Measurements from ENCODE around the gene CD99.

Gene CD99

DNA sequence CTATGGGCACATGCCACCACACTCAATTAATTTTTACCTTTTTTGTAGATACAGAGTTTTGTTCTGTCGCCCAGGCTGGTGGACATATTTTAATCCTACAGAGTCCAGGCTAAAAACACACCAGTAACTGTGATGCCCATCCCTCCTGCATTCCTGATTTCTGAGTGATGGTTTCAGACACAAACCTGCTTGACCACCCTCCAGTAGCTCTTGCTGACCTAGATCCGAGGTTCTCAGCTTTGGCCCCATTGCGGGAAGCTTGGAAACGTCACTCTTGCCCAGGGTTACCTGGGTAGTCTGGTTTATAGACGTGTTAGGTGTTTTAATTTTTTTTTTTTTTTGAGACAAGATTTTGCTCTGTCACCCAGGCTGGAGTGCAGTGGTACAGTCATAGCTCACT lies 7.5 kb downstream of the CD99 start:
- no peak for DNase-seq (ENCODE audit: low read depth, low spot score)

- DNase-seq (ENCODE audit: low read depth, low spot score), result no peak
These were observed 8.9 kb downstream of the CD99 start for GRCh38 chrX:2699959-2700358.

DNA sequence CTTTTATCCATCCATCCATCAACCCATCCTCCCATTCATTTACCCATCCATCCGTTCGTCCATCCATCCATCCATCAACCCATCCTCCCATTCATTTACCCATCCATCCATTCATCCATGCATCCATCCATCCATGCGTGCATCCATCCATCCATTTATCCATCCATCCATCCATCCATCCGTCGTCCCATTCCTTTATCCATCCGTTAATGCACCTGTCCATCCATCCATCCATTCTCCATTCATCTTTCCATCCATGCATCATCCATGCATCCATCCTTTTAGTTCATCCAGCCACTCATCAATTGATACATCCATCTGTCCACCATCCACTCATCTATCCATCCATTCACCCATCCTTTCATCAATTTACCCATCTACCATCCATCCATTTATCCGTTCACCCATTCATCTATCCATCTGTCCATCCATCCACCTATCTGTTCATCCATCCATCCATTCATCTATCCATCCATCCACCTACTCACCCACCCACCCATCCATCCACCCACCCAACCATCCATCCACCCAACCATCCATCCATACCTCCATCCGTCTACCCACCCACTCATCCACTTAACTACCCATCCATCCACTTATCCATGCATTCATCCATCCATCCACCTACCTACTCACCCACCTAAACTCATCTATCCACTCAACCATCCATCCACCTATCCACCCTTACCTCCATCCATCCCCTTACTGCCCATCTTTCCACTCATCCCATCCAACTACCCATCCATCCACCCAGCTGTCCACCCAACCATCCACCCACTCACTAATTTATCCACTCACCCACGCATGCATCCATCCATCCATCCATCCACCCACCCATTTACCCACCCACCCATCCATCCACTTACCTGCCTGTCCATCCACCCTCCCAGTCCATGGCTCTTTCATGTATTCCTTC lies 9.6 kb downstream of the CD99 start:
- no peak for DNase-seq (ENCODE audit: low read depth, low spot score)

DNA sequence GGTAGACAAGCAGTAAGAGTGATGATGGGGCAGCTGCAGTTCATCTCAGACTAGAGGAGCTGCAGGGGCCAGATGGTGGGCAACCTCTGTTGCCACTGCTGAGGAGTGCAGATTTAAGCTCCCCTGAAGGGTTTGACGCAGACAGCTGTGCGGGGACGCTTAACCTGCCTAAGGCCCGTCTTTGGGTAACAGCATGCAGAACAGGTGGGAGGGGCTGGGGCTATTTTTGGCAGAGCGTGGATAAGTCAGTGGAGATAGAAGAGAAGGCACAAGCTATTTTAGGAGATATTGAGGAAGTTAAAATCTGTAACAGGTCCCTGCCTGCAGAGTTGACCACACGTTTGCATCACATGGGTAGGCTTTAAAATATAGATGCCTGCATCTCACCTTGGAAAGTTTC lies 10.5 kb downstream of the CD99 start:
- DNase-seq (ENCODE audit: low read depth, low spot score), result no peak

DNA sequence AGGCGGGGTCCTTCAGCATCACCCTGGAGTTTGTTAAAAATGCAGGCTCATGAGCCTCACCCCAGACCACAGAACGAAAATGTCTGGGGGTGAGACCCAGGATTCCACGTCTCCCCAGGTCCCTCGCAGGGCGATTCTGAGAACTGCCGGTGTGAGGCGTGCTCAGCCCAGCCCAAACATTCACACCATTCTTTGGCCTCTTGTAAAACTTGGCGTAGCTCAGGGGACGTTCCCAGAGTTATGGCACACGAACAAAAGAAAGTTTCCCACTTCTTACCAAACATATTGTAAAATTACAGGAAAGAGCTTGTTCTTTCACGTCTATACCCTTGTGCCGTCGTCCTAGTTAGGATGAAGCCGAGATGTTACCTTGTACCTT lies 12.9 kb downstream of the CD99 start:
- DNase-seq (ENCODE audit: low read depth, low spot score), result no peak

DNA sequence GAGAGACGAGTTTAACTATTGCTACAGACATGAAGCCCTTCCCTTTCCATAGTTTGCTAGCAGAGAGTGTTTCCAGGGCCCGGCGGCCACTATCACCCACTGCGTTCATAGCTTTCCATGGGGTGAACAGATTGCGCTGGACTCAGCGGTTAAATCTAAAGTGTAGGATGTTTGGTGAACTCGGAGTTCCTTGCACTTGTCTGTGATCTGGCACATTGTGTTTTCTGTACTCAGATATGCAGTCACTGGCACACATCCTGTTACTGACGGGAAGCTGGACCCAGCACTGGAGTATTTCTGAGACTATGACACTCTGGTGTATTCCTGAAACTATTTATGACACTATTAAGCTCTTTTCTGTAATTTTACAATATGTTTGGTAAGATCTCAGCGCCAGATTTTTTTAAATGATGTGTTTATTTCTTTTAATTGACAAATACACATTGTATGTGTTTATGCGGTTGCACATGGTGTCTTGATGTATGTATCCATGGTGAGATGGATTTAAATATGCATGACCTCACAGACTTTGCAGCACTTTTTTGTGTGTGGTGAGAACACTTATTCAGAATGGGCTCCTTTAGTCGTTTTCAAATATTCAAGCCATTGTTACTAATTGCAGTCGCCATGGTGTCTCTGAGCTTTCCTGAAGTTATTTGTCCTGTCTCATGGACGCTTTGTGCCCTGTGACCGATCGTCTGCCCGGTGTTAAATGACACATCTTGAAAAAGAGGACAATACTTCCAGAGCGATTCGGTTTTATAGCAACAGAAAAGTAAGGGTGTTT lies 14.1 kb downstream of the CD99 start:
- DNase-seq (ENCODE audit: low read depth, low spot score), result no peak

DNA sequence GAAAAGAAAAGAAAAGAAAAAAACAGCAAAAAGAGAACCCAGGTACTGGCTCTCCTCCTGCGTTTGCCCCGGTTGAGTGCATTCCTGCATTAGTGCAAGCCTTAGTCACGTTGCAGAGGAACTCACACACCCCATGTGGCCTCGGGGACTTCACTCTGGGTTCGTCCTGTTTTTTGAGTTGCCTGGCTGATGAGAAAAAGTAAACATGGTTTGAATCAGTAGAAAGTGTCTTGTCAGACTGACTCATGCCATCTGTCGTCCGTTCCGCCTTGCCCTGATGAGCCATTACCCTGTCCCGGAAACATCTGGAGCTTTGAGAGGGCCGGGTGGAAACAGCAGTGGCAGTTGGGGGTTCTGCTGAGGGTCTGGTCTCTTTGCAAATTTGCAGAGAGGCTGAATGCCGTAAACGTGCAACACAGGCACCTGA lies 16.3 kb downstream of the CD99 start:
- DNase-seq (ENCODE audit: low read depth, low spot score), result peak; percentile 57

GRCh38 chrX:2708021-2708420 lies 16.9 kb downstream of the CD99 start:
- DNase-seq (ENCODE audit: low read depth, low spot score), result no peak

DNA sequence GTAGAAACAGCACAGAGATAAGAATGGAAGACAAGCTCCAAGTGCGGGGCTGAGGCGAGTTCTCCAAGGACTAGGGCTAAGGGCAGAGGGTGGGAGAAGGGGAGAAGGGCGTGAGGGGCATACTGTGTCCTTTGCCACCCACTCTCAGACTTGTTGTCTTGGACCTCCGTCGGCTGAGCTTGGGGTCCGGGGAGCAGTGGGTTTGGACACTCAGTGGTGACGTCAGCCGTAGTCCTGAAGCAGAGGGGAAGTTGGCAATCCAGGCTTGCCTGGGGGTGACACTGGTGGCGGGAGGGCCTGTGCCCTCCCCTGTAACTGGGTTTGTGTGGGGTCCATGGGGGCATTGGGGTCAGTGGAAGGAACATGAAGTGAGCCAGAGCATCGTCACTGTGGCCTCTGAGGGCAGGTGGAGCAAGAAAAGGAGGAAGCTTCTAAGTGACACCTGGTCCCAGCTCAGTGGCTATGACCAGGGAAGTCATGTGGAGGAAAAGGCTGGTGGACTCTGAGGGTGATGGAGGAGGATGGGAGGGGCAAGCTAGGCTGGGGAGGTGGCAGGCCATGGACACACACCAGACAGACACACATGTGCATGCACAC lies 17.6 kb downstream of the CD99 start:
- DNase-seq (ENCODE audit: low read depth, low spot score), result no peak

- DNase-seq (ENCODE audit: low read depth, low spot score), result no peak
These were observed 18.5 kb downstream of the CD99 start for GRCh38 chrX:2709556-2709955.

DNA sequence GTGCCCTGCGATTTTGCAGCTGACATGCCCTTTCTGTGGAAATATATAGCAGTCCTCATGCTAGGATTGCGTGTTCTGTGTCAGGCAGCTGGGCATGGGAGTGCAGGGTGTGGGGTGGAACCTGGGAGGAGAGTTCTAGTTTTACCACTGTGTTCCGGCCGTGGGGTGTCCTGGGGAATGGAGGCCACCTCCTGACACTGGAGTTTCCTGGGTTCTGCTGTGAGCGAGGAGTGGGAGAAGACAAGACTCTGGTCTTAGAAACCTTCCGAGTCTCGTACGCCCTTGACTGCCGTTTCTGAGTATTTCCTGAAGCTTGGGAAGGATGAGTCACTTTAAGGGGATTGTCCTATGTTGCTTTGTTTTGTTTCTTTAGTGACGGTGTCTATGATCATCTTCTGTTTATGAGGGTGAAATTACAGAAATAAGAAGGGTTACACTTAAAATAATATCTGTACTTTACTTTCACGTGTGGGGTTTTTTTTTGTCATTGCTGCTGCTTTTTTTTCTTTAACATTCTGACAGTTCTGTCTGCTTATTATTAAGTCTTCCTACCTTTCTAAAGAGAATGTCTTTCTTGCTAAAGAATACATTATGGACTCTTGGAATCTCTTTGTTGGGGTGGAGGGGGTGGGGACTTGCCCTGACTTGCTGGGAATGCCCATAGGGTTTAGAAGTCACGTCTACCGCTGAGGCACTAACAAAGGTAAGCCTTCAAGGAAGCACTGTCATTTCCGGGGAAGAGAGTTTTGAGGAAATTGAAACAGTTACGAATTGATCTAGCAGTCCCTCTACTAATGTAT lies 19.1 kb downstream of the CD99 start:
- DNase-seq (ENCODE audit: low read depth, low spot score), result no peak

- no peak for DNase-seq (ENCODE audit: low read depth, low spot score)
These were observed 20.3 kb downstream of the CD99 start for GRCh38 chrX:2711441-2711840.

DNA sequence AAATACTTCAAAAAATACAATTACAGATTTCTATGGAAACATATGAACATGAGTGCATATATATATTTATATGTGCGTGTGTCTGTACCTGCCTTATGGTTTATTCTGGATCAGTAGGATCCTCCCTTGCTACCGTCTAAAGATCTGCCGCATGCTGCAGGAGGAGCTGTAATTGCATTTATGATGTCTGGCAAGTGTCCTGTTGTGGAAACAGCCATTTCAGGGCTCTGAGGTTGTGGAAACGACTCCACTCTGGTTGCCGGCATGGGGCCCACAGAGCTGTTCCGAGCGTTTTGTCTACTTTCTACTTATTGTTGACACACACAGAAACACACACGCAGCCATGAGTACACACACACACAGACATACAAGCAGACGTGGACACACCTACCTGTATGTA lies 21.3 kb downstream of the CD99 start:
- DNase-seq (ENCODE audit: low read depth, low spot score), result no peak

DNA sequence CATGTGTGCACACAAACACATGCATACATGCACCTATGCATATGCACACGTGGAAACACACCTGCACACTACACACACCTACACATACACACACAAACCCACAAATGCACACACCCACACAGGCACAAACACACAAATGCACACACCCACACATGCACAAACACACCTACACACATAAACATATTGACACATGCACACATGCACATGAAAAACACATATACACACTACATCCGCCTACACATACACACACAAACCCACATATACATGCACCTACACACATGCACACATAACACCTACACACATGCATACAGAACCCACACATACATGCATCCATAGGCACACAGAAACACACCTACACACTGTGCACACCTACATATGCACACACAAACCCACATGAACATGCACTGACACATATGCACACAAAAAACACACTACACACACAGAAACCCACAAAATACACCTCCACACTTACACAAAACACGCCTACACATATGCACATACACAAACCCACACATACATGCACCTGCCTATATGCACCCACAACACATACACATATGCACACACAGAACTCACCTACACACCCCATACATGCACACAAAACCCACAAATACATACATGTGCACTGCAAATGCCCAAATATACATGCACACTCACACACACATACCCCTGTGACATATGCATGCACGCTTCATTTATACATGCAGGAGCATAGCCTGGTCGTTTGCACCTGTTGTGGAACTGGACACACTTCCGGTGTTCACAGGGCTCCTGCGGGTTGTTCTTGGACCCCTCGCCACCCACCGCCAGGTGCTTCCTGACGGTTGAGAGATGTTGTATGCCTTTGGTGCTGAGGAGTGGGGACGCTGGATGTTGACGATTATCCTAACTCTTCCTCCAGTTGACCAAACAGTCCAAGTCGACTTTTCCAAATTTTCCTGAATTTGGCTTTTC lies 22.1 kb downstream of the CD99 start:
- DNase-seq (ENCODE audit: low read depth, low spot score), result no peak

GRCh38 chrX:2714551-2714950 lies 23.5 kb downstream of the CD99 start:
- DNase-seq (ENCODE audit: low read depth, low spot score), result no peak

- no peak for DNase-seq (ENCODE audit: low read depth, low spot score)
These were observed 24.0 kb downstream of the CD99 start for GRCh38 chrX:2715066-2715600.

DNA sequence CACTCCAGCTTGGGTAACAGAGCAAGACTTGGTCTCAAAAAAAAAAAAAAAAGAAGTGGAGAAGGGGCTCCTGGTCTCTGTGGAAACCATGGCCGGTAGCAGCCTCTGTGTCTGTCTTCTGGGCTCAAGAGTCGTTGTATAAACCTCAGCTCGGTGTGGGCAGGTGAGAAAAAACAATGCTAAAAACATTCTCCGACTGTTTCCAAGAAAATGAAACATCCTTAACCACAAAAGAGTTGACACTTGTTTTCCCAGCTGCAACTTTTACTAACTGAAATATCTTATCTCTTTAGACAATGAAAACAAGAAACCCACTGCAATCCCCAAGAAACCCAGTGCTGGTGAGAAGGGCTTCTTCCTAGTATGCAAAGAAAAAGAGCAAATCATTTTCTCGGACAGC lies 26.2 kb downstream of the CD99 start:
- no peak for DNase-seq (ENCODE audit: low read depth, low spot score)

GRCh38 chrX:2718821-2719220 lies 27.7 kb downstream of the CD99 start:
- DNase-seq (ENCODE audit: low read depth, low spot score), result no peak

- no peak for DNase-seq (ENCODE audit: low read depth, low spot score)
These were observed 28.8 kb downstream of the CD99 start for GRCh38 chrX:2719774-2720447.
